Measurements from ENCODE around the gene C12orf50. TPM values are rescaled to one million over a fixed set of nuclear protein-coding genes. Genes with fewer than 3 reads are reported as not detected.

C12orf50 gene
- total and polyA plus RNA-seq, 2 of the 13 experiments (the other 11 are each of a cell fraction or from before 2014, with no cell fraction given) = not detected

GRCh38 chr12:88035271-88035906 is 6.2 kb upstream of the C12orf50 start (continued):
- TF ChIP-seq ZNF772 (CRISPR knock-in tag; IDR thresholded peaks at IDR 0.05) (peak; percentile 80), MYNN (CRISPR knock-in tag; IDR thresholded peaks at IDR 0.05; ENCODE audit: low read depth) (peak; percentile 65; the same call in 1 of the 2 replicates), RFXANK (CRISPR knock-in tag; IDR thresholded peaks at IDR 0.05) (no peak), PAX8 (CRISPR knock-in tag; IDR thresholded peaks at IDR 0.05; ENCODE audit: borderline replicate concordance) (no peak), ZNF597 (CRISPR knock-in tag; IDR thresholded peaks at IDR 0.05) (no peak), ZNF513 (CRISPR knock-in tag; conservative IDR thresholded peaks at IDR 0.05) (no peak), ZNF124 (CRISPR knock-in tag; IDR thresholded peaks at IDR 0.05) (no peak), SMAD1 (CRISPR knock-in tag; IDR thresholded peaks at IDR 0.05; ENCODE audit: borderline replicate concordance, low read depth) (peak; percentile 97; the same call in 1 of the 2 replicates), HNRNPLL (IDR thresholded peaks at IDR 0.05; ENCODE audit: low read depth, low read length, poor library complexity, severe bottlenecking) (peak; percentile 93), RARG (CRISPR knock-in tag; IDR thresholded peaks at IDR 0.05; ENCODE audit: low read depth) (no peak), SMARCE1 (IDR thresholded peaks at IDR 0.05; ENCODE audit: borderline replicate concordance) (no peak), ZBTB10 (CRISPR knock-in tag; IDR thresholded peaks at IDR 0.05; ENCODE audit: borderline replicate concordance) (no peak), ZNF558 (CRISPR knock-in tag; IDR thresholded peaks at IDR 0.05; ENCODE audit: borderline replicate concordance) (no peak), RORA (CRISPR knock-in tag; IDR thresholded peaks at IDR 0.05) (no peak), MATR3 (CRISPR knock-in tag; IDR thresholded peaks at IDR 0.05) (no peak), NFYC (CRISPR knock-in tag; IDR thresholded peaks at IDR 0.05) (no peak), CC2D1A (CRISPR knock-in tag; IDR thresholded peaks at IDR 0.05) (no peak), ZNF800 (CRISPR knock-in tag; IDR thresholded peaks at IDR 0.05) (0 out of 2 replicates have a peak, but pooled peaks have one; percentile 52), SRSF4 (IDR thresholded peaks at IDR 0.05; ENCODE audit: low read depth, low read length, poor library complexity, severe bottlenecking) (no peak), MAFK (conservative IDR thresholded peaks at IDR 0.05 in 1 of 2, IDR thresholded peaks at IDR 0.05 in 1 of 2; ENCODE audit: low read length in 2 of 2) (no peak), ZNF160 (CRISPR knock-in tag; IDR thresholded peaks at IDR 0.05) (peak; percentile 61; the same call in 1 of the 2 replicates), ZNF143 (CRISPR knock-in tag; IDR thresholded peaks at IDR 0.05) (peak; percentile 94), CBX2 (IDR thresholded peaks at IDR 0.05; ENCODE audit: low read depth, low read length) (no peak), CBX2 (CRISPR knock-in tag; IDR thresholded peaks at IDR 0.05; ENCODE audit: low read depth) (no peak)
